GM21825 (cell line): ENCODE data around the gene CACNA1D.

ENCODE experiments used
- ATAC-seq: cut with Tn5 transposase; IDR thresholded peaks from one replicate; pipeline ENCODE4 v1.9.1; 2021; ENCODE audit warnings: mild to moderate bottlenecking, moderate library complexity; ENCODE audit not compliant: unreplicated experiment

Gene CACNA1D

DNA sequence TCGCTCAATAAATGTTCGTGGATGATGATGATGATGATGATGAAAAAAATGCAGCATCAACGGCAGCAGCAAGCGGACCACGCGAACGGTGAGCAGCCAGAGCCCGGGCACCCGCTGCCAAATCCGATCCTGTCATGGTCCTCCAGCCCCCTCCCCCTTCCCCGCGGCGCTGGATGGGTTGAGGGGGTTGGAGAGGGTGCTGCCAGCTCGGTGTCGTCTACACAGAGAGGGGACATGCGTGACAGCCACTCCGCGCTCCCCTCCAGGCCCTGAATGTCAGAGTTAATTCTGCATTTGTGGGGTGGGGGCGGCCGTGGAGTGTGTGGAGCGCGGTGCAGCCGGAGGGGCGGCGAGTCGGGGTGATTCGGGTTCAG lies 722 bp downstream of the CACNA1D start:
- ATAC-seq = no peak

DNA sequence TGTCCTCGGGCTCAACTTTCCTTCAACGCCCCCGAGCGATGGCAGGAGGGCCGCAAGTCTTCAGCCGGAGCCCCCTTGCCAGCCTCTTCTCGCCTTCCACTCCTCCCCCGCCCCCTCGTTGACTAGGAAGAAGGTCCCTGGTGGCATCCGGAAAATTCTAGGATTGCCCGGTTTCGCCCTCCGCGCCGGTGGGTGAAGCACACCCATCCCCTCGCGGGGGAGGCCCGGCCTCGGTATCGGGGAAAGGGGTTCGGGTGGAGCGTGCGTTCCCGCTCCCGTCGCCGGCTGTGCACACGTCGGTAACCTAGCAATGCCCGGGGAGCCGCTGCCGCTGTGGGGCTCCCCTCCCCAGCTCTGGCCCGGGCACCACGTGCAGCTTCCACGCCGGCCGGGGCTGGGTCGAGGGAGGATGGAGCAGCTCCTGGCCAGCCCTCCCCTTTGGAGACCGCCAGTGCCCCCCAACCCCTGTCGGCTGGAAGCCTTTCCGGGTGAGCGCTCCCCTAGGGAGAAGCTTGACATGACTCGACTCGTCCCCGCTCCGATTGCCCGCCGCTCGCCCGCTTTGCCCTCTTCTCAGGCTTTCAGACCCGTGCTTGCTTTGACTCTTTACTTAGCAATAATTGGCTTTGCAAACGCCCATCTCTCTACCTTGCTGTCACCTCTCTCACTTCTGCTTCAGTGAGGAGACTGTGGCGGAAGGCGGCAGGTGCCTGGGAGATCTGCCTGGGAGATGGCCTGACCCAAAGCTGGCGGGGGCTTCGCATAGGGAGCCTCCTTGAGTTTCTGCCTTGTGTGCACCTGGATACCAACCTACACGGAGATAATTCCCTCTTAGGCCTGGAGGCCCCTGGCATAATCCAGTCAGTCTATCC lies 1.3 kb downstream of the CACNA1D start:
- no peak for ATAC-seq

DNA sequence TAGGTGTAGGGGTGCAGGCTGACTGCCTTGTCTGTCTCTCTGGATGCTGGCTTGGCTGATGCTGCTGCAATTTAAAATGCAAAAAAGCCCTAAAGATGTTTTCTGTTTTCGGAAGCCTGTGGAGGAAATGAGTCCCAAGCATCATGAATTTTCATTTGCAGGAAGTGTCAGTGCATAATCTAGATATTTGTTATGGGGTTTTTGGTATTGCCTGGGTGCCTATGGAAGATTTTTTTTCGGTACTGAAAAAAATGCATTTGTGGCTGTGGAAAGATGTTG lies 1.9 kb downstream of the CACNA1D start:
- ATAC-seq = no peak

DNA sequence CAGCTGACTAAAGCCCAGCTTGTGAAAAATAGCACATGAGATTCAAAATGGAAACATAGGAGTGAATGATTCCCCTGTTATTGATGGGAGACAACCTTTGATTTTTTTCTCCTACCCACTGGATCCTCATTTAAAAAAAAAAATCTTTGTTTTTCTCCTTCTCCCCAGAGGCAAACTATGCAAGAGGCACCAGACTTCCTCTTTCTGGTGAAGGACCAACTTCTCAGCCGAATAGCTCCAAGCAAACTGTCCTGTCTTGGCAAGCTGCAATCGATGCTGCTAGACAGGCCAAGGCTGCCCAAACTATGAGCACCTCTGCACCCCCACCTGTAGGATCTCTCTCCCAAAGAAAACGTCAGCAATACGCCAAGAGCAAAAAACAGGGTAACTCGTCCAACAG lies 2.6 kb downstream of the CACNA1D start:
- ATAC-seq = no peak

DNA sequence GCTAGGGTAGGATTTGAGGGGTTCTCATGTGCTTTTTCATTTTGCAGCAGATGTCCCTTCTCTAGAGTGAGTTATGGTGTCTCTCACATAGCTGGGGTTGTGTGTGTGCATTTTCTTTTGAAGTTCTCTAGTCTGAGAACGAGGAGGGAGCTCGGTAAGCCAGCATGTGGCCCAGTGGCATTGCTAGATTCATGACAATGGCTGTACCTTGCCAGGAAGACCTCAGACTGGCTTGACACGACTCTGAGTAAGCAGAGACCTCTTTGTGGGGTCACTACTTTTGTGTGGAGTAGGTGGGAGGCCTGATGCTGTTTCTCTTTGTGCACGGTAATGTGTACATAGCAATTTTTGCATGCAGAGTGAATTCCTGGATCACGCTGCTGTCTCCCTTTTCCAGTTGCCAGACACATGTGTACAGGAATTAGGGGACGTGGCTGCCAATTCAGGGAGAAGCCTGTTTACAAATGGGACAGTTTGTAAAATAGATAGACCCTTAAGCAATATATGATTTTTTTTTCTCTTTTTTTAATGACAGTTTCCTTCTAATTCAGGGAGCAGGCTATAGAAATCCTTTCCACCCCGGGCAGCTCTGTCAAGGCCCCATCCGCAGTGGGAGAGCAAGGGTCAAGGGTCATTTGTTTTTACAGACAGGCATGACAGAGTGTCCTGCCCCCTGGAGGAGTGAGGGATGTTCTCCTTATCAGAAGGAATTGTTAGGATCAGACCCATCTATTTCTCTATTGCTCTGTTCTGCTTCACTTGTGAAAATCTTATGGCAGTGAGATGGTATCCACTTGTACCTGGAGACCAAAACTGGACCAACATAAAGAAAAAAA lies 4.6 kb downstream of the CACNA1D start:
- no peak for ATAC-seq

DNA sequence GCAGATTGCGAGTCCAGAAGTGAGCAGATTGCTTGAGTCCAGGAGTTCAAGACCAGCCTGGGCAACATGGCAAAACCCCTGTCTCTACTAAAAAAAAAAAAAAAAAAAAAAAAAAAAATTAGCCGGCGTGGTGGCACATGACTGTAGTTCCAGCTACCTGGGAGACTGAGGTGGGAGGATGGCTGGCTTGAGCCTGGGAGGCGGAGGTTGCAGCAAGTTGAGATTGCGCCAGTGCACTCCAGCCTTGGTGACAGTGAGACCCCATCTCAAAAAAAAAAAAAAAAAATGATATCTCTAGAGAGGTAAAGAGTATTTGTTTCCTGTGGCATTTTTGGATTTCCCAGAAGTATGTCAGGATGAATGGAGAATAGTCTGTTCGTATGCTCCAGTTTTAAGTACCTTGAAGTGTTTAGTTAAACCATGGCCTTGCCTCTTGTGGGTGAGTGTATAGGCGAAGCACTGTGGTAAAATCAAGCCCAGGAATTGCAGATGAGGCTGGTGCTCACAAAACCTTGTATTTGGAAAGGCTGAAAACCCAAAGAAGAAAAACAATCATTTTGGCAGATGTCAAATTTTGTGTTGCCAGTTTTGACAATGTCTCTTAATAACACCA lies 5.9 kb downstream of the CACNA1D start:
- ATAC-seq = no peak

DNA sequence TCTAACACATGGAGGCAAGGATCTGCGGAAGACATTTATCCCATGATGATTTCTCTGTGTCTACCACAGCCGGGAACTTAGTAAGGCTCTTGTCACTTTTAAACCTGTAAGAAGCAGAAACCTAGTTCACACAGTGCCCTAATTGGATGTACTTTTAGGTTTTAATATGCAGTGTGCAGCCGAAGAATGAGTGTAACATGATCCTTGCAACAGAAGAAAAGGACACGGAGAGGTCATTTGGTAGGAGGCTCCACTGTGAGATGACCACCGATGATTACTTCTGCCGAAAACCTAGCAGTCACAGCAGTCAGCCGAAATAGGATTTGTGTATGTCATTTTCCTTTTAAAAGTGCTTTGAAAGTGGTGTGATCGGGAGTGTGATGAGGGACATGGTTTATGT lies 6.8 kb downstream of the CACNA1D start:
- no peak for ATAC-seq

DNA sequence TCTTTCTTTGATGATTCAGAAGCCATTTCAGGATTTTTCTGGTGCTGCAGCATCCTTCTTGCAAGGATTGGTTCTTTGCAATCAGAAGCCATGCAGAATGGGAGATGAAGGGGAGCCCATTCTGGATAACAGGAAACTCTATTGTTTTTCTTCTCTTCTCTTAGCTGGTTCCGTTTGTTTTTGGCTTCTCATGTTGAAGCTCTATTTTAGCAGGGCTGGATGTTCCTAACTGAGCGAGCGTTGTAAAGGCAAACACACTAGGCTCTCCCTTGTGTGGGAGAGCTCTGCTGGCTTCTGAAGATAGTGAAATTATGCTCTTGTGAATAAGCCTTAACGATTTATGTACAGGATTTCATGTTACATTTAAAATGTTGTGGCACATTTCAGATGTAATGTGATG lies 8.3 kb downstream of the CACNA1D start:
- ATAC-seq = no peak

DNA sequence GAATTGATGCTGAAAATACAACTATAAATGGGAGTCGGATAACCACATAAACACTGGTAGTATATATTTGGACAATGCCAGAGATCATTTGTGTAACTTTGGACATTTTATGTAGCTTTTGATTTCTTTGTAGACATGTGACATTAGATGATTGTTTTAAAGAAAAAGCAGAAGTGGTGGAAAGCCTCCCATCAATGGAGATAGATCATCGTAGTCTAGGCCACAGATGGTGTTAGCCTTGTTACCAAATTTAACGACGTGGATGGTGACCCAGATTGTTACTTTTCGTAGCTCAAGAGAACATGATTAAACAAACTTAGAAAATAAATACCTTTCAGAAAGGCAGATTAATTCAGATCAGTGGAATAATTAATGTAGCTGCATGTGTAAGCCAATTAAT lies 8.8 kb downstream of the CACNA1D start:
- no peak for ATAC-seq

DNA sequence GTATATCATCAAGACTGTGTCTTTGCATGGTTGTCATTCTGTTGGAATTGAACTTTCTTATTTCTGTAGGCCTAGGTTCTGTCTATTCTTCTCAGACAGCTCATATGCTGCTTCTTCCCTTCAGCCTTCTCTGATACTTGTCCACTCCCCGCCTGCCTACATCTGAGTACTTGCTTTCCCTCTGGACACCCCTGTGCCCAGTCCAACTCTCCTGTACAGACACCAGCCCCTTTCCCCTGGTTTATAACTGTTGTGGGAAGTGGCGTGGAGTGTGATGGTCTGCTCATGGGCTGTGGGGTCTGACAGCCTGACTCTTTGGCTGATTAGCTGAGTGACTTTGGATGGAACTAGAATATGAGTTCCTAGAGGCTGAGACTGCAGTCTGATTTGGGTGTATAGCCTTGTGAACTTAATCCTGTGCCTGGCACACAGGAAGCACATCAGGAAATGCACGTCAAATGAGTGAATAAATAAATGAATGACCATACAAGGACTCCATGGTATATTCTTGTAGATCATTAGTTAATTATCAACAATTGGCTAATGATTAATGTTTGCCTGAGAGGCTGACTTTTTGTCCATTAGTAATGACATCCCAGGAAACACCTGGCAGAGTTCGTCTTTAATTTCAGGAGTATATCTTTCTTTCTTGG lies 11.8 kb downstream of the CACNA1D start:
- no peak for ATAC-seq

DNA sequence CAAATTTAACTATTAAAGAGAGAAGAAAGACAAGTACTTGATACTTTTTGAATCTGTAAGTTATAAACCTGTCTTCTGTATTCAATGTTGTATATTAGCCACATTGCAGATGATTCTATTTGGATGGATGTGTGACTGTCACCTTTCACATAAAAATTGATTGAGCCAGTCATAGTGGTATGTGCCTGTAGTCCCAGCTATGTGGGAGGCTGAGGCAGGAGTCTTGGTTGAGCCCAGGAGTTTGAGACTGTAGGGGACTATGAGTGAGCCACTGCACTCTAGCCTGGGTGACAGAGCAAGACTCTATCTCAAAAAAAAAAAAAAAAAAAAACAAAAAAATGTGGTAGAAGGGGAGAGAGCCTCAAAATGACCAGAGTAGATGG lies 12.3 kb downstream of the CACNA1D start:
- no peak for ATAC-seq

DNA sequence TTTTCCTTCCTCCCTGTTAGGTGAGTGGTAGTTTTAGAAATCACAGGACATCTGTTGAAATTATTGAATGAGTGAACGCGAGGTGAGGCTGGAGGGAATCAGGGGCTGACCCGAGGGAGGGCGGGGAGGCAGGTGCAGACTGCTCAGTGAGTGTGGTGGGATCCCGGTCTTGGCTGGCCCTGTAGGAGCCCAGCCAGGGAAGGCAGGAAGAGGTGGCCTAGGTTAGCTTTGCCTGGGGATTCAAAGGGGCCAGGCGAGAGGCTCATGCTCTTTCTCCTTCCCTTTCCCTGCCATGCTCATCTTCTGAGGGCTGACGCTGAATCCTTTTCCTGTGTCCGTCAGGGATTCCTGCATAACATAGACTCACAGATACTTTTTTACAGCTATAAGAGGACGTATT lies 15.1 kb downstream of the CACNA1D start:
- ATAC-seq = no peak

DNA sequence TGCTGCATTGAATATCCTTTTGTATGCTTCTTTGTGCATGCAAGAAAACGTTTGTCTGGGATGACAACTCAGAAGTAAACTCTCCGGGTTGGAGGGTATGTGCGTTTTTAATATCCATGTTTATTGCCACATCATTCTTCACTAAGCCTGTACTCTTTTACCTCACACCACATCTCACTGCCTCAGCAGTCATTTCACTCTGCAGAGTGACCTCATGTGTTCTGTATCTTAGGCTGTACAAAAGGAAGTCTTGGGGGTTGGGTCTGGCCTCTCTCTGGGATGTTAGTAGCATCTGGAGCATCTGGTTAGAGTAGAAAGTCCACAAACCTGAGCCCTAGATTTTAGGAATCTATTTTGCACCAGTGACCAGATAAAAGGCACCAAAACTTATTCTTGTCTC lies 16.1 kb downstream of the CACNA1D start:
- no peak for ATAC-seq

DNA sequence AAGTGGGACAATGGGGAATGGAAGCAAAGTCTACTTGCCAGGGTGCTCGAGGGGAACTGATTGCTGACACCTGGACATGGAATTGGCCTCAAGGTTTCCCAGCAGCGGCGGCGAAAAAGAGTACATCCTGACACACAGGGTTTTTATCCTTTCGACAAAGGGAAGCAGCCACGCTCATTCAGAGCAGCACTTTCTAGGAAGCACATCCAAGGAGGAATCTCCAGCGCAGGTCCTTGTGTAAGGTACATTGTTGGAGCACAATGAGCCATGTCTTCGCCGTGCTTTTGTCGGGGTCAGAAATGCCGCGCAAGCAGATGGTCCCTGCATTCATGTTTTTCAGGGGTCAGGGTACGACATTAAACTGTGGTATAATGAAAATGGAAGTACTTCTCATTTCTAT lies 16.8 kb downstream of the CACNA1D start:
- ATAC-seq = no peak

DNA sequence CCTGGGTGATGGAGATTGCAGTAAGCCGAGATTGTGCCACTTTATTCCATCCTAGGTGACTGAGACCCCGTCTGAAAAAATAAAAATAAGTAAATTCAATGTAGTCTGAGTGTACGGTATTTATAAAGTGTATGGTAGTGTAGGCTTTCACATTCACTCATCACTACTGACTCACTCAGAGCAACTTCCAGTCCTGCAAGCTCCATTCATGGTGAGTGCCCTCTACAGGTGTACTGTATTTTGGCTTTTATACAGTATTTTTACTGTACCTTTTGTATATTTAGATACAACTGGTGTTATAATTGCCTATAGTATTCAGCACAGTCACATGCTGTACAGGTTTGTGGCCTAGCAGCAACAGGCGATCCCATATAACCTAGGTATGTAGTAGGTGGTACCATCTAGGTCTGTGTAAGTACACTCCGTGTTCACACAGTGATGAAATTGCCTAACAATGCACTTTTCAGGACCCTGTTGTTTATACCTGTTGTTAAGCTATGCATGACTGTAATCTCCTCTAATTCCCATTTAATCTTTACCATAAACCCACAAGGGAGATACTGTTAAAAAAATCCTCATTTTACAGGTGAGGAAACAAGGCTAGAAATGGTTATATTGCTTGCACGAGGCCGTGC lies 19.3 kb downstream of the CACNA1D start:
- no peak for ATAC-seq

DNA sequence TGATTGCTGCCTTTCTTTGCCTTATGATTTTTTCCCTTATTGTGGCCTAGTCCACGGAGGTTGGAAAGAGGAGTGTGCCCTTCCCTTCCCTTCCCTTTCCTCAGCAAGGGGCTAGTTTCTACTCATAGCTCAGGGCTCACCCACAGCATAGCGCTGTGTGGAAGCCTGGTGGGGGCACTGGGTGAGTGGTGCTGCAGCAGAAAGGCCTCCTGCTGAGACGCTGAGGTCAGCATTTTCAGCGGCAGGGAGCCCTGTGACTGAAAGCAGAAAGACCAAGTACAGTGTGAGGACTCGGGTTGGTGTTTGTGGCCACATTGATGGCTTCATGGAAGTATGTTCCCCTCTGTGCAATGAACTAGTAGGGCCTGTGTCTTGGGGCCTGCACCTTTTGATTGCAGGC lies 21.9 kb downstream of the CACNA1D start:
- no peak for ATAC-seq

DNA sequence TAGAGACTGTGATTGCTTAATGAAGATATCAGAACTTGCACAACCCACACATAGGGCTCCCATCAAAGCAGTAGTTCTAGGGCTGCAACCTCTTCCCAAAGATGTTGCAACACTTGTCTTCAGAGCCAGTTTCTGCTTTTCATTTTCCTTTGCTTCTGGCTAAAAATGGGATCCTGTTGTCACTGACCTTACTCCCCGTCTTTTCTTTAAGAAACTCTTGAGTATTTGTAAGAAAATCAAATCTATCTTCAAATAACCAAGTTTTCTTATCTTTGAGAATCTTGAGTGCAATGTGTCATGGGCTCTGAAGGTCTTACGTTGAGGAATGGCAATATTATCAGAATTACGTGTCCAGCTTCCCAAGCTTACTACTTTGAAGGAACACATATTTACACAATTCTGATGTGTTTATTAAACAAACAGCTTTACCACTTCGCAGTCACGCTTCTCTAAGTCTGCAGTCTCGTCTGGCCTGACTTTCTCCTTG lies 24.1 kb downstream of the CACNA1D start:
- no peak for ATAC-seq

DNA sequence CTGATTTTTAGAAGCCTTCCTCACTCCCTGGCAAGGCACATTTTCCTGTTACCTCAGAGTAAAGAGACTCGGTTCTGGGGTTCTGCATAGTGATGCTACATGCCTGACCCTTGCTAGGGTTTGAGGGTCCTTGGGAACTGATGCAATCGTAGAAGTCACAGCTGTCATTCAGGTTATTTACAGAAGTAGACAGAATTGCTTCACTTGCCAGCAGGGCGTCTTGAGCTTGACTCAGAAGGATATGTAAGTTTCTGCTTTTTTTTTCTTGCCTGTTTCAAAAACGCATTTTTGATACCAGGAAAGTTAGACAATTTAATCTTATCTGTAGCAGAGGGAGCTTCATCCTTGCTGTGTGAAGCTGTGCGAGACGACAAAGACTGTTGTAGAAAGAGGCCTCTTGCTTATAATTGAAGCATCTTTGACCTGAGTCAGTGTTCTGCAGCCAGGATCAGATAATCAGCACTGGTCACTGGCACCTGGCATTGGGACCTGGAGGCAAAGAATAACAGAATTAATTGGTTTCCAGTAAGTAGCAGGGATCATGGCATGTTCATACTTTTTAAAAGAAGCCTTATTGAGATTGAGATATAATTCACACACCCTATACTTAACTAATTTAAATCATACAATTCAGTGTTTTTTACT lies 24.8 kb downstream of the CACNA1D start:
- no peak for ATAC-seq

DNA sequence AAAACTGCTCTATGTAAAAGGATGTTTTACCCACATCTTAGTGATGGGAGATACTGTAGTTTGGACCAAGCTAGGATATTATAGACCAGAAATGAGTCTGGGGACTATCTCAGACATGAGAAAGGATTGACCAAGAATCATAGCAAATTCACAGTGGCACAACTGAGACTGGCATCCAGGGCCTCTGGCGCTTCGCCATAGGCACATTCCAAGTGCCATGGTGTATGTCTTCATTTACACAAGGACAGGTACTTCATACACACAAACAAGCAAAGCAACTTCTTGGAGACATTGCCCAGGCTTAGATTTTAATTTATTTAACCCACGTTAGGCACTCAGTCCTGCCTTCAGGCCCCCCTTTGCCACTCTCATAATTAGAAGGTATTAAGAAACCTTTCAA lies 28.9 kb downstream of the CACNA1D start:
- no peak for ATAC-seq

DNA sequence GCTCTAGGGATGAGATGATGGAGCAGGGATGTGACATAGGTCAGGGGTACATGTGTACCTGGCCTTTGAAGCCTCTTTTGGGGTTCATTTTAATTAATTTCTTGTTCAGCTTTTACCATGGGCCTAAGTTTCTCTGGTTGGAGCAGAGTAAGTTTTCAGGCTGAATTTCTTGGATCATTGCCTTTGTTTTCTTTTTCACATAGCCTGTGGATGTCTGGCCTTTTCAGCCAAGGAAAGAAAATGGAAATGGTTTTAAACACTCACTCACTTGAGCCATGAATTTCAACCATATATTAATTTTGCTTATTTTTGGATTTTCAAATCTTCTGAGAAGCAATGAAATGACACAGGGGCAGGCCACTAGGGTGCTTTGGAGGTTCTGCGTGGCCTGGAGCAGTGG lies 30.2 kb downstream of the CACNA1D start:
- no peak for ATAC-seq
